GOT3 (cell line): Measurements from ENCODE around the gene CFAP126.
"Not testable (repeated sequence)": the region's sequence is repeated elsewhere in the genome, so short reads cannot be mapped to it uniquely, and the experiment has no call there.

Source experiments
- DNase-seq: peaks from one replicate; lab custom pipeline; 2025; ENCODE audit warnings: mixed read lengths; lab: John Stamatoyannopoulos, UW

The CFAP126 gene

GRCh38 chr1:161367684-161368400, at the start of gene CFAP126:
TSS of gene CFAP126 (minus strand) at chr1:161367876. CDS start at chr1:161367868, 8 bp downstream.
- DNase-seq: no peak

GRCh38 chr1:161413050-161413449, 45.4 kb upstream of the CFAP126 start:
- not testable (repeated sequence) for DNase-seq

- not testable (repeated sequence) for DNase-seq
Observed at GRCh38 chr1:161410636-161410970, 42.9 kb upstream of the CFAP126 start.

GRCh38 chr1:161409848-161410635, 42.4 kb upstream of the CFAP126 start:
- DNase-seq: not testable (repeated sequence)

GRCh38 chr1:161408429-161409052, 40.9 kb upstream of the CFAP126 start:
- no peak for DNase-seq

GRCh38 chr1:161407451-161407985, 39.8 kb upstream of the CFAP126 start:
- no peak for DNase-seq

- not testable (repeated sequence) for DNase-seq
Observed at GRCh38 chr1:161406551-161406950, 38.9 kb upstream of the CFAP126 start.

GRCh38 chr1:161404051-161404597, 36.4 kb upstream of the CFAP126 start:
- DNase-seq: no peak

- no peak for DNase-seq
Observed at GRCh38 chr1:161402446-161402845, 34.8 kb upstream of the CFAP126 start.

- peak; percentile 80 for DNase-seq
Observed at GRCh38 chr1:161399257-161399998, 31.8 kb upstream of the CFAP126 start.

- no peak for DNase-seq
Observed at GRCh38 chr1:161398900-161399256, 31.2 kb upstream of the CFAP126 start.

GRCh38 chr1:161397038-161397437, 29.4 kb upstream of the CFAP126 start:
- DNase-seq: not testable (repeated sequence)

- no peak for DNase-seq
Observed at GRCh38 chr1:161393151-161393550, 25.5 kb upstream of the CFAP126 start.

GRCh38 chr1:161391611-161392010, 23.9 kb upstream of the CFAP126 start:
- DNase-seq: no peak

GRCh38 chr1:161391136-161391535, 23.5 kb upstream of the CFAP126 start:
- not testable (repeated sequence) for DNase-seq

GRCh38 chr1:161390559-161390858, 22.8 kb upstream of the CFAP126 start:
- no peak for DNase-seq

- DNase-seq: peak; percentile 89
Observed at GRCh38 chr1:161389691-161390558, 22.2 kb upstream of the CFAP126 start.

- DNase-seq: not testable (repeated sequence)
Observed at GRCh38 chr1:161389158-161389557, 21.5 kb upstream of the CFAP126 start.

GRCh38 chr1:161388639-161389038, 21.0 kb upstream of the CFAP126 start:
- DNase-seq: no peak

GRCh38 chr1:161382214-161383019, 14.7 kb upstream of the CFAP126 start:
- DNase-seq: peak; percentile 5
